NCI-H1092 treated with DMSO at 0.1 percent for 48 hours (cell line): Measurements from ENCODE around the gene CABP1.
"Not testable (repeated sequence)": the region's sequence is repeated elsewhere in the genome, so short reads cannot be mapped to it uniquely, and the experiment has no call there.

ENCODE experiments used
- DNase-seq: peaks from one replicate; lab custom pipeline; 2025; lab: John Stamatoyannopoulos, UW

CABP1 gene

DNA sequence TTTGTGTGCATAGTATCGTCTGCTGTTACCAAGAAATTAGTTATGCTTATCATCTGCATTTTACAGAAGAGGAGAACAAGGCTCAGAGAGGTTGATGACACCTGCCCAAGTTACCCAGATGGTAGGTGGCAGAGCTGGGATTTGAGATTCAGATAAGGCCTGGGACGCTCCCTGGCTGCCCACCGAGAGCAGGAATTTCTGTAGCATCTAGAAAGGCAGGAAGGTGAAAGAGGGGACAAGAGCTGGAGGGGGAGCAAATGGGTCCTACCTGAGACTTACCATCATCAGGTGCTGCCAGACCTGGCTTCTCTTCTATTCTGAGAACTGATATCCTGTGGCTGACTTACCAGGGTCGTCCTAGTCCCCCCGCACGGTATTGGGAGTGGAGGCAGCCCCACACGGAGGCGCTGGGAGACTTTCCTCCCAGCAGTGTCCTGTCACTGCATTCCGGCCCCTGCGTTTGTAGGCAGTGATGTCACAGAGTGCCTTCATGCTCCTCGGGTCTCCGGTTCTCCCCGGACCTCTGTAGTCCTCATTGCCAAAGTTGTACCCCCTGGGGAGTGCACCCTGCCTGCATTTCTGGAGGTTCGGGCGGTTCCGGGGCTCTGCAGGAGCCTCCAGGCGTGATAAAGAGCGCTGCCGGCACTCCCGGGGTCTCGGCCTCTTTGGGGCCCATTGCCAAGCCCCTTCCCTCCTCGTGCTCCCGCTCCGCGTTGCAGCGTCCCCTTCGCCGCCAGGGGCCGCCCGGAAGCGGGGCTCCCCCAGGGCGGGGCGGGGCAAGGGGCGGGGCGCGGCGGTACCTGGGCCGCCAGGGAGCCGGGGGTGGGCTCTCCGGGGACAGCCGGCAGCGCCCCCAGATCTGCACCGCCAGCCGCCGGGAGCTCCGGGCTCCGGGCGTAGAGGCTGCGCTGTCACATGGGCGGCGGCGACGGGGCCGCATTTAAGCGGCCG, at the start of gene CABP1:
Gene CABP1 (plus strand): TSS at position 856 of the 951 bp plus-strand sequence. CDS start 60 bp downstream, at position 916.
- DNase-seq = no peak

DNA sequence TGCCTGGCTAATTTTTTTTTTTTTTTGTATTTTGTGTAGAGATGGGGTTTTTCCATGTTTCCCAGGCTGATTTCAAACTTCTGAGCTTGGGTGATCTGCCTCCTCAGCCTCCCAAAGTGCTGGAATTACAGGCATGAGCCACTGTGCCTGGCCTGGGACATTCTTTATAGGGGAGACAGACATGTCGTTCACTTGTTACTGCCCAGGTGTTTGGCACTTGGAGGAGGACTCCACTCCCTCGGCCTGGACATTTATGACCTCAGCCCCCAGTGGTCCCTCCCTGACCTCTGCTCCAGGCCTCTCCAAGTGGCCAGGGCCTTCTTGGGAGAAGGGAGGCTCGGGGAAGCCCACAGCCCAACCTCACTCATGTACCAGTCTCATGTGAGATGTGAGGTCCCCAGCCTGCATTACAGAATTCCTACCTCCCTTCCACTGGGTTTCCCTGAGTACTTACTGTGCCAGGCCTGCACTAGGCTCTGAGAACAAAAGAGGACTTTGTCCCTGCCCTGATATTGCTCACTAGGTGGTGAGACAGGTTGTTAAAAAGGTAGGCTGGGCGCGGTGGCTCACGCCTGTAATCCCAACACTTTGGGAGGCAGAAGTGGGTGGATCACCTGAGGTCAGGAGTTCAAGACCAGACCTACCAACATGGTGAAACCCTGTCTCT, 49.6 kb upstream of the CABP1 start:
- no peak for DNase-seq

DNA sequence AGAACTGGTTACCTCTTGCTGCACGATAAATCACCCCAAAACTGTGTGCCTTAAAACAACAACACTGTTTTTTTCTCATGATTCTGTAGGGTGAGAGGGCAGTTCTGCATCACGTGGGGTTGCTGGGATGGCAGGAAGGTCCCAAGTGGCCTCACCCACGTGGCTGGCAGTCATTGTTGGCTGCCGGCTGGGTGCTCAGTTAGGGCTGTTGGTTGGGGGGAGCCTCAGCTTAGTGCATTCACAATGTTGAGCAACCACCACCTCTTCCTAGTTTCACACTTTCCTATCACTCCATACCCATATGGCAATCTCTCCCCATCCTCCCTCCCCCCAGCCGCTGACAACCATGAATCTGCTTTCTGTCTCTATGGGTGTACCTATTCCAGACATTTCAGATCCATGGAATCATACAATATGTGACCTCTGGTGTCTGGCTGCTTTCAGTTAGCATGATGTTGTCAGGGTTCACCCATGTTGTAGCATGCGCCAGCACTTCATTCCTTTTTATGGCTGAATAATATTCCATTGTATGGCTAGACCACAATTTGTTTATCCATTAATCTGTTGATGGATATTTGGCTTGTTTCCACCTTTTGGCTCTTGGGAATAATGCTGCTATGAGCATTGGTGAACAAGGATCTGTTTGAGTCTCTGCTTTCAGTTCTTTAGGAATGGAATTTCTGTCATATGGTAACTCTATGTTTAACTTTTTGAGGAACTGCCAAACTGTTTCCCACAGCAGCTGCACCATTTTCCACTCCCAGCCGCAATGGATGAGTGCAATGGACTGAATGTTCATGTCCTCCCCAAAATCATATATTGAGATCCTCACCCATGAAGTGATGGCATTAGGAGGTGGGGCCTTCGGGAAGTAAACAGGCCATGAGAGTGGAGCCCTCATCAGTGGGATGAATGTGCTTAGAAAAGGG, 48.0 kb upstream of the CABP1 start:
- no peak for DNase-seq

DNA sequence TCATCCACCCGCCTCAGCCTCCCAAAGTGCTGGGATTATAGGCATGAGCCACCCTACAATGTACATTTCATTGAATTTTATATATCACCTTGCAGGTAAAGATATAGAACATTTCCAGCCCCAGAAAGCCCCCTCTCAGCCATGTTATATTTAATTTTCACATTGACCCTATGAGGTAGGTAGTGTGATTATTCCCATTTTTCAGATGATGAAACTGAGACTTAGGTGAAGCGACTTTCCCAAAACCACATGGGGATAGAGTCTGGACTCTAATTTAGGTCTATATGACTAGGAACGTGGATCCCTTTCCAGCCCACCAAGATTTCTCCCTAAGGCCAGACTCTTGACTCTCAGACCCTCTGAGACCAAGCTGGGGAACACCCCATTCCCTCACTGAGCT, 43.5 kb upstream of the CABP1 start:
- no peak for DNase-seq

DNA sequence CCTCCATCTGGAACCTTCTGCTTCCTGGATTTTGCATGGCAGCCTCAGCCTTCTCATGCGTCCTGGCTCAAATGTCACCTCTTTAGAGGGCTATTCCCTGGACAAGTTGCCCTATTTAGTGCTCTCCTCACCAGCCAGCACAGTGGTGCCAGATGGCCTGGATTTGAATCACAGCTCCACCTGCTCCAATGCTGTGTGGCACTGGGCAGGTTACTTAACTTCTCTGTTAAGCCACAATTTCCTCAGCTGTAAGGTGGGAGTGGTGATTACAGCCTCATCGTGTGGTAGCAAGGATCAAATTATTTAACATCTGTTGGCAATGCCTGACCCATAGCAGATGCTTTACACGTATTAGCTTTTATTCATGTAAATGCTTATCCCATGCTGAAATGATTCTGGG, 42.6 kb upstream of the CABP1 start:
- no peak for DNase-seq

- no peak for DNase-seq
Measured at GRCh38 chr12:120598674-120599463, 41.6 kb upstream of the CABP1 start.

- no peak for DNase-seq
Measured at GRCh38 chr12:120599672-120600552, 40.5 kb upstream of the CABP1 start.

DNA sequence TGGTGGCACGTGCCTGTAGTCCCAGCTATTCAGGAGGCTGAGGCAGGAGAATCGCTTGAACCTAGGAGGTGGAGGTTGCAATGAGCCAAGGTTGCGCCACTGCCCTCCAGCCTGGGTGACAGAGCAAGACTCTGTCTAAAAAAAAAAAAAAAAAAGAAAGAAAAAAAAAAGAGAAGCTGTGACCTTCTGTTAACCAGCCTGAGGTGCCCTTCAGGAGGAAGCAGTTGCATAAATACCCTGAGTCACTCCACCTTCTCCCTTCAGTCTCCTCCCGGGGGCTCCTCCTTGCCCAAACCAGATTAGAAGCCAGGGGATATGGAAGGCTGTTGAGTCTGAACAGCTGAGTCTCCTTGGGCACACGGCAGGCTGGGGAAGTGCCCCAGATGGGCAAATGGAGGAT, 38.0 kb upstream of the CABP1 start:
- not testable (repeated sequence) for DNase-seq

DNA sequence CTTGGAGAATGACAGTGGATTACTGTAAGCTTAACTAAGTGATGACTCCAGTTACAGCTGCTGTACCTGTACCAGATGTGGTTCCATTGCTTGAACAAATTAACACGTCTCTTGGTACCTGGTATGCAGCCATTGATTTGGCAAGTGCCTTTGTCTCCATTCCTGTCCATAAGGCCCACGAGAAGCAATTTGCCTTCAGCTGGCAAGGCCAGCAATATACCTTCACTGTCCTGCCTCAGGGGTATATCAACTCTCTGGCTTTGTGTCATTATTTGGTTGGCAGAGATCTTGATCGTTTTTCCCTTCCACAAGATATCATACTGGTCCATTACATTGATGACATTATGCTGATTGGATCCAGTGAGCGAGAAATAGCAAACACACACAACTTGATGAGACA, 29.9 kb upstream of the CABP1 start:
- DNase-seq = no peak

GRCh38 chr12:120611534-120611933, 28.9 kb upstream of the CABP1 start:
- not testable (repeated sequence) for DNase-seq

GRCh38 chr12:120614848-120615247, 25.6 kb upstream of the CABP1 start:
- no peak for DNase-seq

DNA sequence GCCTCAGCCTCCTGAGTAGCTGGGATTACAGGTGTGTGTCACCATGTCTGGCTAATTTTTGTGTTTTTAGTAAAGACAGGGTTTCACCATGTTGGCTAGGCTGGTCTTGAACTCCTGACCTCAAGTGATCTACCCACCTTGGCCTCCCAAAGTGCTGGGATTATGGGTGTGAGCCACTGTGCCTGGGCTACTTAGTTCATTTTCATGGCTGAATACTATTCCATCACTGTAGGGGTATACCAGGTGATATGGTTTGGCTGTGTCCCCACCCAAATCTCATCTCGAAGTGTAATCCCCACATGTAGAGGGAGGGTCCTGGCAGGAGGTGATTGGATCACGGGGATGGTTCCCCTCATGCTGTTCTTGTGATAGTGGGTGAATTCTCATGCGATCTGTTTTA, 23.2 kb upstream of the CABP1 start:
- not testable (repeated sequence) for DNase-seq

DNA sequence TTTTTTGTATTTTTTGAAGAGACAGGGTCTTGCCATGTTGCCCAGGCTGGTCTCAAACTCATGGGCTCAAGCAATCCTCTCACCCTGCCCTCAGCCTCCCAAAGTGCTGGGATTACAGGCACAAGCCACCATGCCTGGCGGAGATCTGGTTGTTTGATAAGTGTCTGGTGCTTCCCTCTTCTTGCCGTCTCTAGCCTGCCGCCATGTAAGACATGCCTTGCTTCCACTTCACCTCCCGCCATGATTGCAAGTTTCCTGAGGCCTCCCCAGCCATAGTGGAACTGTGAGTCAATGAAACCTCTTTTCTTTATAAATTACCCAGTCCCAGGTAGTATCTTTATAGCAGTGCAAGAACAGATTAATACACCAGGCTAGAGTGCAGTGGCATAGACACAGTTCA, 22.7 kb upstream of the CABP1 start:
- DNase-seq = not testable (repeated sequence)

DNA sequence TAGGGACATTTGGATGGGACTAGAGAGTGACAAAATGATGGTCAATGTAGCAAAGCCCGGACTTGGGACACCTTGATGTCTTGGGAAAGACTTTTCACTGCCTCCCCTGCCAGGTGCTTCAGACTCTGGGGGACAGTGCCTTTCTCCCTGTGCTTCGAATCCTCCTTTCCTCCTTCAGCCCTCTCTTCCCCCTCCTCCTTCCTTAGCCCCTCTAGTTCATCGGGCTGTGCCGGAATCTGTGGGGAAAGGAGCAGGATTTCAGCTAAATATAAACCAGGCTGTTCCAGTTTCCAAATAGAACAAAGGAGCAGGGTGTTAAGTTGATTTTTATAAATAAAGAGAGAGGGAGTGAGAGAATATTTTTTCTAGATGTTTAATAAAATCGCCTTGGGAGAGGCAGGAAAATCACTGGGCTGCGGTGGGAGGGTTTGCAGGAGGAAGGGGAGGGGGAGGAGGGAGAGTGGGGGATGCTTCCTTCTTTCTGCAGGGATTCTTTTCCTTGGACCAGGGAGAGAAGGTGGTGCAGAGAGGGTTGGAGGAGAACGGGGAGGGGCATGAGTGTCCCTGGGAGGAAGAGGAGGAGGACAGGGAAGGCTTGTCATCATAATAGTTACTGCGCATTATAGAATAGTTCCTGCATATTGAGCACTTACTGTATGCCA, 21.3 kb upstream of the CABP1 start:
- DNase-seq = no peak

GRCh38 chr12:120620624-120621023, 19.8 kb upstream of the CABP1 start:
- no peak for DNase-seq

DNA sequence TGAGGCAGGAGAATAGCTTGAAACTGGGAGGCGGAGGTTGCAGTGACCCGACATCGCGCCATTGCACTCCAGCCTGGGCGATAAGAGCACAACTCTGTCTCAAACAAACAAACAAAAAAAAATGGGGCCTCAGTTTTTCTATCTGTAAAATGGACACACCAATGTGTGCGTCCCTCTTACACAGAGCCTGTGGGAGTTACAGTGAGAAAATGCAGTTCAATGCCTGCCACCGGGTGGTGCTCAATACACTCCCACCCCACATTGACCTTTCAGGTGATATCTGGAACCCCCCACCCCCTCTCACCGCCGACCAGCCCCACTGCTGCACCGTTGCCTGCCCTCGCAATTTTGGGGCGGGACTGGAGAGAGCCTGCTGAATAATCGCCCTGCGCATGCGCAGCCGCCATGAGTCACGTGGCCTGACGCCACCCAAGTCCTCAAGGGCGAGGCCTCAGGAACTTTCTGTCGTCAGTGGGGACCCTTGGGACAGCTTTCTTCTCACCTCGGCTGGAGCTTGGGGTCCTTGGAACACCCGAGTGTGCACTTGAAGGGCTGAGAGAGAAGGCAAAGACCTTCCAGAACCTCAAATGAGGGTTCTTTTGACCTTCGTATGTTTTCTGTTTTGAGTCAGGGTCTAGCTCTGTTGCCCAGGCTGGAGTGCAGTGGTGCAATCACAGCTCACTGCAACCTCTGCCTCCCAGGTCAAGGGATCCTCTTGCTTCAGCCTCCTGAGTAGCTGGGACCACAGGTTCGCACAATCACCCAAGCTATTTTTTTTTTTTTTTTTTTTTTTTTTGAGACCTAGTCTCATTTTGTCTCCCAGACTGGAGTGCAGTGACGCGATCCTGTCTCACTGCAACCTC, 14.6 kb upstream of the CABP1 start:
- no peak for DNase-seq

- DNase-seq = no peak
Measured at GRCh38 chr12:120628919-120629318, 11.5 kb upstream of the CABP1 start.

DNA sequence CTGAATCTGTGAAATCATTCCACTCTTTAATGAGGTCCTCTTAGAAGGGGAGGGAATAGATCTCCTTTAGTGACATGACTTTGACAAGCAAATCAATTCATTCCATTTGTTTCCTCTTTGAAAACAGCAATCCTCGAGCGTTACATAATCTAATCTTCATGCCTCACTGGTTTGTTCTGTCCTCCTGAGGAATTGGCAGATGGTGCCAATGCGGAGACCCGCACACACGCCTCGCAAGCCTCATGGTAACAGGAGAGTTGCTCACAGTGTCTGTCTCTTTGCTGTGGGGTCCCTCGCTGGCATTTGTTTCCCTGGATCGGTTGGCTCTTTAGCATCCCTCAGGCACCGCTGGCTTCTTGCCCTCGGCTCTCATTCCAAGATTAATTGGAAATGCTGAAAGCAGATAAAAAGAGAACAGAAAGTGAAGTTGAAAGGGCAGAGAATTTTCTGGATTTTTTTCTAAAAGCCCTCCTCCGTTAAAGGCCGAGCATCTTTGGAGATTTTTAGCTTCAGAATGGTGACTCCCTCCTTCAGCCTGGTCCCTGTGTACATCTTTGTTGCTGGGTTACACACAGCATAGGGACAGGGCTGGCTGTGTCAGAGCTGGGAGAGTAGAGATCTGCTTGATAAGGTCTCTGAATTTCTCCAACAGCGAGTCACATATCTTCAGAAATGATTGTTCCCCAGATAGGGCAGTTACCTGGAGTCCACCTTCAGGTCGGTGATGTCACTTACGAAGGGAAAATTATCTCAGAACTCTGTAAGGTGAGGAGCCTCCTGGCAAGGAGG, 10.1 kb upstream of the CABP1 start:
- no peak for DNase-seq
